Thyroid gland (tissue), 4 donors: ENCODE results near the gene PTPN13.

ENCODE experiments used
- POLR2A ChIP-seq, 2 donors: fragments of 450-650 bp; IDR thresholded peaks; one replicate each; pipeline ENCODE4 v1.6.1; 2017; ENCODE audit warnings: antibody characterized with exemption in 2 of 2, mild to moderate bottlenecking in 2 of 2, moderate library complexity in 1 of 2
- TF ChIP-seq, protein P1 (sequence below), 6 experiments: fragments of 200-600 bp in 3 of 6; fragments of 450-650 bp in 3 of 6; sonication (generic) in 3 of 6; IDR thresholded peaks; one replicate each; pipeline ENCODE4 v1.5.1; 2016 to 2019; ENCODE audit warnings: antibody characterized with exemption in 6 of 6, mild to moderate bottlenecking in 2 of 6, inconsistent platforms in 1 of 6, moderate library complexity in 1 of 6

DNA sequence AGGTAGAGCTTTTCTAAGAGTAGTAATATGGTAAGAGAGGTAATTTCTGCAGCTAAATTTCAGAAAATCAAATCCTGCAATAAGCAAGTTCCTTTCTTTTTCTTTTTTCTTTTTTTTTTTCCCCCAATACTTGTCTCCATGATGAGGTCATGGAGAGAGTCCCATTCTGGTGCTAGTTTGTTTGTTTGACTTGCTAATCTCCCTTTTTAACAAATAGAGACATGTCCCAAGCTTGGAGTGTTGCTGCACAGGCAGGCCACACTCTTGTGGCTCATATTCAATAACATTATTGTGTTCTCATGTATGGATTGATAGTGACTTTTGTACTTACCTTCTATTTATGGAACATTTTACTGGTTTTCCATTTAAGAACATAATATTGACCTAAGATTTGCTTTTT lies 25.5 kb downstream of the PTPN13 start:
- TF ChIP-seq, protein P1, sequence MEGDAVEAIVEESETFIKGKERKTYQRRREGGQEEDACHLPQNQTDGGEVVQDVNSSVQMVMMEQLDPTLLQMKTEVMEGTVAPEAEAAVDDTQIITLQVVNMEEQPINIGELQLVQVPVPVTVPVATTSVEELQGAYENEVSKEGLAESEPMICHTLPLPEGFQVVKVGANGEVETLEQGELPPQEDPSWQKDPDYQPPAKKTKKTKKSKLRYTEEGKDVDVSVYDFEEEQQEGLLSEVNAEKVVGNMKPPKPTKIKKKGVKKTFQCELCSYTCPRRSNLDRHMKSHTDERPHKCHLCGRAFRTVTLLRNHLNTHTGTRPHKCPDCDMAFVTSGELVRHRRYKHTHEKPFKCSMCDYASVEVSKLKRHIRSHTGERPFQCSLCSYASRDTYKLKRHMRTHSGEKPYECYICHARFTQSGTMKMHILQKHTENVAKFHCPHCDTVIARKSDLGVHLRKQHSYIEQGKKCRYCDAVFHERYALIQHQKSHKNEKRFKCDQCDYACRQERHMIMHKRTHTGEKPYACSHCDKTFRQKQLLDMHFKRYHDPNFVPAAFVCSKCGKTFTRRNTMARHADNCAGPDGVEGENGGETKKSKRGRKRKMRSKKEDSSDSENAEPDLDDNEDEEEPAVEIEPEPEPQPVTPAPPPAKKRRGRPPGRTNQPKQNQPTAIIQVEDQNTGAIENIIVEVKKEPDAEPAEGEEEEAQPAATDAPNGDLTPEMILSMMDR (IDR thresholded peaks at IDR 0.05), result no peak
- TF ChIP-seq POLR2A (IDR thresholded peaks at IDR 0.05), result no peak
